Uterus (tissue), 4 donors: ENCODE measurements around the gene GFM1. TPM values are rescaled to one million over a fixed set of nuclear protein-coding genes. Genes with fewer than 3 reads are reported as not detected.

Source experiments
- DNase-seq, 2 donors: peaks; one replicate each; pipeline ENCODE4 v3.0.0-alpha.2; 2019 to 2020
- H3K27ac ChIP-seq, 2 donors: fragments of 200-600 bp; sonication (generic); 1 replicate in 1 of 2; 2 replicates in 1 of 2; pipeline ENCODE4 v1.5.1; 2016 to 2018
- H3K27me3 ChIP-seq, 2 donors: fragments of 200-600 bp; sonication (generic); one replicate each; pipeline ENCODE4 v1.5.1; 2018 to 2019; ENCODE audit warnings: control low read depth in 1 of 2
- H3K36me3 ChIP-seq, 2 donors: fragments of 200-600 bp; sonication (generic); one replicate each; pipeline ENCODE4 v1.5.1; 2019; ENCODE audit warnings: control low read depth in 1 of 2
- H3K4me1 ChIP-seq, 2 donors: fragments of 200-600 bp; sonication (generic); one replicate each; pipeline ENCODE4 v1.5.1; 2018 to 2019; ENCODE audit warnings: control low read depth in 1 of 2
- H3K4me3 ChIP-seq, 2 donors: fragments of 200-600 bp; sonication (generic); 1 replicate in 1 of 2; 2 replicates in 1 of 2; pipeline ENCODE4 v1.5.1; 2018 to 2019; ENCODE audit warnings: mild to moderate bottlenecking in 1 of 2
- H3K9me3 ChIP-seq, 2 donors: fragments of 200-600 bp; sonication (generic); one replicate each; pipeline ENCODE4 v1.5.1; 2019; ENCODE audit warnings: control low read depth in 1 of 2
- CTCF ChIP-seq, 4 experiments: fragments of 200-600 bp in 2 of 4; fragments of 450-650 bp in 2 of 4; sonication (generic) in 2 of 4; IDR thresholded peaks; one replicate each; pipeline ENCODE4 v1.5.1; 2016 to 2019; ENCODE audit warnings: antibody characterized with exemption in 4 of 4, mild to moderate bottlenecking in 2 of 4, moderate library complexity in 1 of 4
- POLR2A ChIP-seq, 2 donors: fragments of 450-650 bp; IDR thresholded peaks; one replicate each; pipeline ENCODE4 v1.6.1; 2016; ENCODE audit warnings: antibody characterized with exemption in 2 of 2, mild to moderate bottlenecking in 1 of 2, moderate library complexity in 1 of 2
- intact Hi-C: fragments of 100-400 bp; cut with DNase I; formaldehyde crosslinking; loops from one replicate; pipeline ENCODE4 v1.15.1; 2023; ENCODE audit warnings: low total_unique reads
- total RNA-seq, 4 donors: library from RNA; depleted of rRNA in 3 of 4; stranded (reverse); fragments of >200 nt in 3 of 4; gene quantifications; one replicate each; pipeline versions ENCODE4 v1.1.0 to v1.2.4, GENCODE V29; 2014 to 2023
- donor health status: DM: yes; HTN: yes; CAD: no.

The GFM1 gene
- total RNA-seq, 4 donors from 2014 or later: 32.6 to 81.4 (median 50.9) TPM

GRCh38 chr3:158711886-158712285 lies 67.6 kb downstream of the GFM1 start:
- Histone ChIP-seq H3K27ac (peak overlapping the region; percentile 5 to 39), H3K9me3 (no peaks in the 10 kb centered on the region), H3K4me1 (peaks cover 0 to 3% of the 10 kb centered on the region in 2 donors), H3K27me3 (no peaks in the 10 kb centered on the region), H3K4me3 (no peak overlapping the region), H3K36me3 (no peaks in the 10 kb centered on the region)
- DNase-seq: no peak
- intact Hi-C loops: no loop called here
- TF ChIP-seq CTCF (IDR thresholded peaks at IDR 0.05): no peak
- no peak for TF ChIP-seq POLR2A (IDR thresholded peaks at IDR 0.05)

GRCh38 chr3:158712443-158712842 lies 68.1 kb downstream of the GFM1 start:
- no peak overlapping the region for H3K4me3 ChIP-seq
- H3K36me3 ChIP-seq: no peaks in the 10 kb centered on the region
- intact Hi-C loops: no loop called here
- peaks cover 0 to 3% of the 10 kb centered on the region in 2 donors for H3K4me1 ChIP-seq
- H3K27me3 ChIP-seq: no peaks in the 10 kb centered on the region
- H3K9me3 ChIP-seq: no peaks in the 10 kb centered on the region
- peak overlapping the region; percentile 5 to 39 for H3K27ac ChIP-seq
- no peak for TF ChIP-seq POLR2A (IDR thresholded peaks at IDR 0.05)
- no peak for TF ChIP-seq CTCF (IDR thresholded peaks at IDR 0.05)
- no peak for DNase-seq

- Histone ChIP-seq H3K27me3 (no peaks in the 10 kb centered on the region), H3K4me1 (peaks cover 0 to 3% of the 10 kb centered on the region in 2 donors), H3K4me3 (no peak overlapping the region), H3K27ac (no peak overlapping the region), H3K9me3 (no peaks in the 10 kb centered on the region), H3K36me3 (no peaks in the 10 kb centered on the region)
- TF ChIP-seq CTCF (IDR thresholded peaks at IDR 0.05) (no peak), POLR2A (IDR thresholded peaks at IDR 0.05) (no peak)
- DNase-seq: no peak
- intact Hi-C loops: no loop called here
Observed at GRCh38 chr3:158713094-158713499, 68.8 kb downstream of the GFM1 start.

- peaks cover 0 to 3% of the 10 kb centered on the region in 2 donors for H3K4me1 ChIP-seq
- no peaks in the 10 kb centered on the region for H3K9me3 ChIP-seq
- intact Hi-C loops: no loop called here
- TF ChIP-seq POLR2A (IDR thresholded peaks at IDR 0.05) (no peak), CTCF (IDR thresholded peaks at IDR 0.05) (no peak)
- no peaks in the 10 kb centered on the region for H3K36me3 ChIP-seq
- DNase-seq: no peak
- peak overlapping the region; percentile 79 for H3K27ac ChIP-seq
- H3K27me3 ChIP-seq: no peaks in the 10 kb centered on the region
- H3K4me3 ChIP-seq: no peak overlapping the region
Observed at GRCh38 chr3:158717576-158717975, 73.2 kb downstream of the GFM1 start.

- Histone ChIP-seq H3K27ac (peak overlapping the region in 1 of 2 donors; percentile 79), H3K9me3 (no peaks in the 10 kb centered on the region), H3K27me3 (no peaks in the 10 kb centered on the region), H3K4me3 (no peak overlapping the region), H3K4me1 (peaks cover 0 to 3% of the 10 kb centered on the region in 2 donors), H3K36me3 (no peaks in the 10 kb centered on the region)
- DNase-seq: no peak
- intact Hi-C loops: no loop called here
- no peak for TF ChIP-seq POLR2A (IDR thresholded peaks at IDR 0.05)
- TF ChIP-seq CTCF (IDR thresholded peaks at IDR 0.05): no peak
Observed at GRCh38 chr3:158718490-158719170, 74.3 kb downstream of the GFM1 start.
